Measurements from ENCODE around the gene PFDN6. TPM values are rescaled to one million over a fixed set of nuclear protein-coding genes. Genes with fewer than 3 reads are reported as not detected.
A peak's percentile ranks its signal among the peaks of the same experiment; 100 is the strongest.

PFDN6 gene
- total RNA-seq, 1 experiment from 2014 or later: 153 TPM

DNA sequence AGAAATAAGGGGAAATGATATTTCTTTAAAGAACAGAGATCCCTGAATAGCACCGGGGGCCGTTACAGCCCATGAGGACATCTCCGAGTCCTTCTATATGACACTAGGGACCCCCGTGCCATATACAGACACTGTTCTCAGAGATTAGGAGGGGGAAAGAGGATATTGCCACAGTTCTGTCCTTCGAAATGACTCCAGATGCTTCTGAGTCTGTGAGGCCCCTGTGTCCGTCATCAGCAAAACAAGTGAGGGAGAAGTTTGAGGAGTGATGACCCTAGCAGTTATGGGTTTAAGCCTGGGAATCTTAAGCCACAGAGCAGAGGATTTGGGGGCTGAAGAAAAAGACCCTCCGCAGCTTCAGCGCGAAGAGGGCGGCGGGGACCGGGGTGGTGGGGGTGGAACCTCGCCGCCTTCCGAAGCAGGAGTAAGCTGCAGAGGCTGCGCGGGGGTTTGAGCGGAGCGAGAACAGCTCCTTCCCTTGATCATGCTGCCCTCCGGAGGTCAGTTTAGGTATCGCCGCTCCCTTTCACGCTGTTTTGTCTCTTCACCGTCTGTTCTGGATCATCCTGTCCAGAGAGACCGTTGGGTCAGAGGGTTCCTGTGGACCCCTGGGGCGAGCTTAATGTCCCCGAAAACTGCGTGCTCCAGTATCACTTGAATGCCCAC lies 41.3 kb upstream of the PFDN6 start:
- TF ChIP-seq, protein P1, sequence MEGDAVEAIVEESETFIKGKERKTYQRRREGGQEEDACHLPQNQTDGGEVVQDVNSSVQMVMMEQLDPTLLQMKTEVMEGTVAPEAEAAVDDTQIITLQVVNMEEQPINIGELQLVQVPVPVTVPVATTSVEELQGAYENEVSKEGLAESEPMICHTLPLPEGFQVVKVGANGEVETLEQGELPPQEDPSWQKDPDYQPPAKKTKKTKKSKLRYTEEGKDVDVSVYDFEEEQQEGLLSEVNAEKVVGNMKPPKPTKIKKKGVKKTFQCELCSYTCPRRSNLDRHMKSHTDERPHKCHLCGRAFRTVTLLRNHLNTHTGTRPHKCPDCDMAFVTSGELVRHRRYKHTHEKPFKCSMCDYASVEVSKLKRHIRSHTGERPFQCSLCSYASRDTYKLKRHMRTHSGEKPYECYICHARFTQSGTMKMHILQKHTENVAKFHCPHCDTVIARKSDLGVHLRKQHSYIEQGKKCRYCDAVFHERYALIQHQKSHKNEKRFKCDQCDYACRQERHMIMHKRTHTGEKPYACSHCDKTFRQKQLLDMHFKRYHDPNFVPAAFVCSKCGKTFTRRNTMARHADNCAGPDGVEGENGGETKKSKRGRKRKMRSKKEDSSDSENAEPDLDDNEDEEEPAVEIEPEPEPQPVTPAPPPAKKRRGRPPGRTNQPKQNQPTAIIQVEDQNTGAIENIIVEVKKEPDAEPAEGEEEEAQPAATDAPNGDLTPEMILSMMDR (conservative IDR thresholded peaks at IDR 0.05; ENCODE audit: low read depth, low read length): peak; percentile 83
- no peak for TF ChIP-seq EZH2phosphoT487 (IDR thresholded peaks at IDR 0.05; ENCODE audit: borderline replicate concordance, low read length)
- no peaks in the 10 kb centered on the region for H3K9me3 ChIP-seq (ENCODE audit: low read length)
- peak overlapping the region; percentile 38; the same call in 1 of the 2 replicates for H3K9ac ChIP-seq (ENCODE audit: low read length)
- peak overlapping the region; percentile 70 for H2AFZ ChIP-seq (ENCODE audit: low read length)
- no TSS peak for BruUV-seq (replicated peaks)
- no peaks in the 10 kb centered on the region for H3K36me3 ChIP-seq (ENCODE audit: low read depth, low read length)
- H3K4me1 ChIP-seq (ENCODE audit: insufficient read depth, low read length): peaks cover 30% of the 10 kb centered on the region
- intact Hi-C loops (cut with micrococcal nuclease): loop anchor here (1.0 to 2.0 kb wide), 4 partner anchors 41 to 234 kb away; no protein-coding TSS in a partner anchor
- H3K4me2 ChIP-seq (ENCODE audit: low read length): peak overlapping the region; percentile 89
- H3F3A ChIP-seq (ENCODE audit: low read length, unreplicated experiment): peaks cover 7% of the 10 kb centered on the region
- ChIA-PET CTCF (interaction anchor here (0.6 to 1.3 kb wide), 5 partner anchors 42 to 257 kb away, joined by 3 to 7 read pairs (median 3); no protein-coding TSS in a partner anchor), POLR2A (ENCODE audit: unreplicated experiment) (interaction anchor here (0.6 to 0.8 kb wide), 3 partner anchors 13 to 43 kb away, joined by 4 to 7 read pairs (median 6); partner anchors contain the start of genes B3GALT4 and HSD17B8)
- peak; percentile 94 for DNase-seq
- no peaks in the 10 kb centered on the region for H3K79me2 ChIP-seq (ENCODE audit: low read length)
- no peaks in the 10 kb centered on the region for H3K9me2 ChIP-seq (replicated peaks; ENCODE audit: low read length)
- peak overlapping the region; percentile 29 for H3K27ac ChIP-seq (ENCODE audit: low read length)
- 0 out of 2 replicates have a peak, but pooled peaks cover 5% of the 10 kb centered on the region for H3K27me3 ChIP-seq (ENCODE audit: low read length)
- H4K20me1 ChIP-seq (ENCODE audit: low read length): no peaks in the 10 kb centered on the region
- peak; percentile 45 for ATAC-seq
- H3K4me3 ChIP-seq (ENCODE audit: low read length): peak overlapping the region; percentile 70

DNA sequence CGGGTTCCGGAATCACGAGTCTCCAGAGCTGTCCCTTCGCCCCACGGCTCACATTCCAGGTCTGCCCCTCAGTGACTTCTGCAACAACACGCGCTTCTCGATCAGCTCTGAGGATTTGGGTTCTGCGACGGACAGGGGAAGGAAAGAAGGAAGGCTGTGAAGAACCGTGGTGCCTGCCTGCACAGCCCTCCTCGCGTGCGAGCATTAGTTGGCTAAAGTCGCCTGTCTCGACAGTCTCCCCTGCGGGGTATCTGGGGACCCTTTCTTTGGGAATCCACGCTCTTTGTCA lies 40.8 kb upstream of the PFDN6 start:
- peak overlapping the region; percentile 38 for H3K9ac ChIP-seq (ENCODE audit: low read length)
- peaks cover 7% of the 10 kb centered on the region for H3F3A ChIP-seq (ENCODE audit: low read length, unreplicated experiment)
- TF ChIP-seq, protein P1 (conservative IDR thresholded peaks at IDR 0.05; ENCODE audit: low read depth, low read length): no peak
- no peak for TF ChIP-seq EZH2phosphoT487 (IDR thresholded peaks at IDR 0.05; ENCODE audit: borderline replicate concordance, low read length)
- H3K27me3 ChIP-seq (ENCODE audit: low read length): no peaks in the 10 kb centered on the region
- ChIA-PET CTCF (interaction anchor here (0.8 to 1.3 kb wide), 3 partner anchors 49 to 51 kb away, joined by 5 to 7 read pairs (median 5); no protein-coding TSS in a partner anchor), POLR2A (ENCODE audit: unreplicated experiment) (interaction anchor here (0.6 to 0.8 kb wide), 3 partner anchors 12 to 44 kb away, joined by 4 to 7 read pairs (median 6); partner anchors contain the start of genes B3GALT4 and HSD17B8)
- H3K36me3 ChIP-seq (ENCODE audit: low read depth, low read length): no peaks in the 10 kb centered on the region
- peak overlapping the region; percentile 70 for H2AFZ ChIP-seq (ENCODE audit: low read length)
- H3K9me3 ChIP-seq (ENCODE audit: low read length): no peaks in the 10 kb centered on the region
- BruUV-seq (replicated peaks): TSS peak; percentile 89
- peak overlapping the region; percentile 70 for H3K4me3 ChIP-seq (ENCODE audit: low read length)
- no peaks in the 10 kb centered on the region for H4K20me1 ChIP-seq (ENCODE audit: low read length)
- peak overlapping the region; percentile 29 for H3K27ac ChIP-seq (ENCODE audit: low read length)
- intact Hi-C loops (cut with micrococcal nuclease): loop anchor here (1.0 to 2.0 kb wide), 4 partner anchors 42 to 234 kb away; no protein-coding TSS in a partner anchor
- peak overlapping the region; percentile 89 for H3K4me2 ChIP-seq (ENCODE audit: low read length)
- H3K9me2 ChIP-seq (replicated peaks; ENCODE audit: low read length): no peaks in the 10 kb centered on the region
- DNase-seq (peak; percentile 40), ATAC-seq (peak; percentile 19)
- no peaks in the 10 kb centered on the region for H3K79me2 ChIP-seq (ENCODE audit: low read length)
- H3K4me1 ChIP-seq (ENCODE audit: insufficient read depth, low read length): peaks cover 30% of the 10 kb centered on the region
